ENCODE measurements around the gene BRDT. TPM values are rescaled to one million over a fixed set of nuclear protein-coding genes. Genes with fewer than 3 reads are reported as not detected.
A peak's percentile ranks its signal among the peaks of the same experiment; 100 is the strongest.

Gene BRDT
- total and polyA plus RNA-seq, 2 of the 8 experiments (the other 6 are each of a cell fraction or from before 2014, with no cell fraction given), result 0.08 TPM; not detected in 1

GRCh38 chr1:92016720-92017316 is 67.6 kb downstream of the BRDT start:
- Histone ChIP-seq H3K9ac (replicated peaks in 1 of 4; ENCODE audit: extremely low read depth in 1 of 4, low read depth in 3 of 4, low read length in 3 of 4) (no peak overlapping the region), H3K18ac (ENCODE audit: extremely low read depth, low read length) (no peak overlapping the region), H2BK120ac (replicated peaks; ENCODE audit: low read depth, low read length) (no peak overlapping the region), H2BK5ac (ENCODE audit: low read depth, low read length) (no peak overlapping the region), H2BK12ac (ENCODE audit: low read depth, low read length) (no peak overlapping the region), H3K9me3 (ENCODE audit: insufficient read depth in 2 of 2, low read depth in 1 of 2, low read length in 1 of 2) (no peaks in the 10 kb centered on the region), H3K36me3 (ENCODE audit: control insufficient read depth in 2 of 4, insufficient read depth in 4 of 4, low read length in 3 of 4) (no peaks in the 10 kb centered on the region), H2BK20ac (ENCODE audit: low read length) (no peak overlapping the region), H4K8ac (ENCODE audit: extremely low read depth, insufficient read depth, low read length) (no peak overlapping the region), H3K23ac (ENCODE audit: insufficient read length) (no peak overlapping the region), H3K27ac (ENCODE audit: low read depth, low read length) (no peak overlapping the region), H3K56ac (replicated peaks; ENCODE audit: insufficient read length, low read depth, low read length) (no peak overlapping the region), H3K4me3 (ENCODE audit: extremely low read depth in 1 of 4, insufficient read depth in 2 of 4, low read depth in 3 of 4, low read length in 4 of 4) (no peak overlapping the region), H3K14ac (ENCODE audit: insufficient read length) (no peak overlapping the region), H4K91ac (replicated peaks; ENCODE audit: insufficient read length, low read length) (no peak overlapping the region), H3K79me1 (ENCODE audit: low read depth, low read length) (no peaks in the 10 kb centered on the region), H3K4me2 (ENCODE audit: insufficient read depth in 1 of 2, low read depth in 2 of 2, low read length in 2 of 2) (no peak overlapping the region), H4K20me1 (replicated peaks in 1 of 2; ENCODE audit: control insufficient read depth in 1 of 2, insufficient read depth in 2 of 2, low read length in 2 of 2) (no peaks in the 10 kb centered on the region), H3K23me2 (ENCODE audit: low read depth, low read length) (no peaks in the 10 kb centered on the region), H3K4ac (replicated peaks; ENCODE audit: insufficient read length, low read depth, low read length) (no peak overlapping the region), H2AFZ (ENCODE audit: low read length) (0 out of 2 replicates have a peak overlapping the region, but pooled peaks have one; percentile 9), H4K5ac (ENCODE audit: insufficient read length, low read depth, low read length) (no peak overlapping the region), H3K27me3 (replicated peaks in 1 of 4; ENCODE audit: control insufficient read depth in 3 of 4, extremely low read depth in 1 of 4, insufficient read depth in 3 of 4, low read length in 3 of 4) (no peaks in the 10 kb centered on the region), H3K4me1 (replicated peaks in 1 of 4; ENCODE audit: control insufficient read depth in 3 of 4, insufficient read depth in 4 of 4, low read length in 3 of 4) (no peaks in the 10 kb centered on the region), H3K79me2 (ENCODE audit: control insufficient read depth in 1 of 2, insufficient read depth in 2 of 2, low read length in 2 of 2) (no peaks in the 10 kb centered on the region), H2BK15ac (ENCODE audit: low read length) (no peak overlapping the region), H2AK5ac (ENCODE audit: low read depth, low read length) (no peak overlapping the region)
- WGBS, 2 experiments (ENCODE audit: extremely low coverage in 1 of 2, insufficient coverage in 1 of 2, insufficient read length in 1 of 2, insufficient replicate concordance in 2 of 2, low coverage in 1 of 2, low lambda C conversion rate in 2 of 2, missing lambda C conversion rate in 1 of 2), result 87 to 100% methylated on average over 1 to 5 of the region's 5 CpGs
- ChIA-PET POLR2A (ENCODE audit: partially characterized antibody) (no interaction called here), CTCF (ENCODE audit: partially characterized antibody) (no interaction called here)
- no peak for DNase-seq (ENCODE audit: low read depth in 1 of 2, low spot score in 2 of 2)
- FAIRE-seq, result no peak
- no peak for TF ChIP-seq TCF12 (IDR thresholded peaks at IDR 0.05; ENCODE audit: low read depth, low read length)
- no peak for TF ChIP-seq KDM4A (IDR thresholded peaks at IDR 0.05; ENCODE audit: low read depth, low read length, severe bottlenecking)
- no peak for TF ChIP-seq CBX8 (IDR thresholded peaks at IDR 0.05; ENCODE audit: borderline replicate concordance, low read depth, low read length)
- no peak for TF ChIP-seq TEAD4 (IDR thresholded peaks at IDR 0.05; ENCODE audit: low read depth, low read length)
- TF ChIP-seq SP2 (IDR thresholded peaks at IDR 0.05; ENCODE audit: low read length), result no peak
- TF ChIP-seq SIN3A (conservative IDR thresholded peaks at IDR 0.05 in 1 of 2, IDR thresholded peaks at IDR 0.05 in 1 of 2; ENCODE audit: low read depth in 1 of 2, low read length in 2 of 2), result no peak
- no peak for TF ChIP-seq SIRT6 (IDR thresholded peaks at IDR 0.05; ENCODE audit: low read length)
